MM.1S (cell line): ENCODE results near the gene SLC8A1.

Experiments
- CTCF ChIP-seq: fragments of 300-600 bp; sonication (generic); IDR thresholded peaks from 2 replicates; pipeline ENCODE4 v1.5.1; 2016; ENCODE audit warnings: antibody characterized with exemption, low read length, mixed read lengths
- EZH2 ChIP-seq: fragments of 300-600 bp; sonication (generic); optimal IDR thresholded peaks from 2 replicates; pipeline ENCODE3; 2017; ENCODE audit warnings: low read depth, mild to moderate bottlenecking, antibody characterized with exemption, low read length, mixed read lengths
- EZH2phosphoT487 ChIP-seq: fragments of 300-600 bp; sonication (generic); IDR thresholded peaks from 2 replicates; pipeline ENCODE4 v1.6.1; 2018; ENCODE audit warnings: antibody characterized with exemption, low read length

GRCh38 chr2:40094451-40094850 lies 357.4 kb downstream of the SLC8A1 start:
- TF ChIP-seq CTCF (no peak), EZH2 (no peak), EZH2phosphoT487 (no peak)
